Gastrocnemius medialis (tissue), 4 donors: ENCODE data around the gene S100A14. TPM values are rescaled to one million over a fixed set of nuclear protein-coding genes. Genes with fewer than 3 reads are reported as not detected.
A peak's percentile ranks its signal among the peaks of the same experiment; 100 is the strongest.

ENCODE experiments used
- ATAC-seq, 2 donors: fragments of 150-250 bp; one replicate each; pipeline ENCODE4 v1.9.1; 2016
- DNase-seq, 2 donors: peaks; one replicate each; pipeline ENCODE4 v3.0.0-alpha.2; 2019
- H3K27ac ChIP-seq, 4 donors: fragments of 200-600 bp; sonication (generic); 1 replicate in 1 of 4; 2 replicates in 3 of 4; pipeline ENCODE4 v1.5.1; 2016 to 2018; ENCODE audit warnings: mild to moderate bottlenecking in 2 of 4, moderate library complexity in 1 of 4
- H3K27me3 ChIP-seq, 3 donors: fragments of 200-600 bp; sonication (generic) in 2 of 3; 1 replicate in 1 of 3; 2 replicates in 2 of 3; pipeline versions ENCODE4 v1.5.1 to v1.6.0; 2016 to 2019; ENCODE audit warnings: mild to moderate bottlenecking in 1 of 3, moderate library complexity in 1 of 3
- H3K36me3 ChIP-seq, 2 donors: fragments of 200-600 bp; sonication (generic) in 1 of 2; one replicate each; pipeline ENCODE4 v1.5.1; 2017 to 2018
- H3K4me1 ChIP-seq, 2 donors: fragments of 200-600 bp; sonication (generic) in 1 of 2; one replicate each; pipeline ENCODE4 v1.5.1; 2016 to 2017; ENCODE audit warnings: mild to moderate bottlenecking in 2 of 2
- H3K4me3 ChIP-seq, 4 donors: fragments of 200-600 bp; sonication (generic) in 3 of 4; 1 replicate in 1 of 4; 2 replicates in 3 of 4; pipeline ENCODE4 v1.5.1; 2016 to 2019; ENCODE audit warnings: mild to moderate bottlenecking in 2 of 4
- H3K9me3 ChIP-seq, 3 donors: fragments of 200-600 bp; sonication (generic) in 2 of 3; 1 replicate in 1 of 3; 2 replicates in 2 of 3; pipeline ENCODE4 v1.5.1; 2016 to 2019
- CTCF ChIP-seq, 5 experiments: fragments of 450-650 bp in 3 of 5; fragments of 200-600 bp in 2 of 5; sonication (generic) in 2 of 5; IDR thresholded peaks in 4 of 5; conservative IDR thresholded peaks in 1 of 5; 1 replicate in 4 of 5; 2 replicates in 1 of 5; pipeline ENCODE4 v1.5.1; 2016 to 2019; ENCODE audit warnings: antibody characterized with exemption in 5 of 5, mild to moderate bottlenecking in 3 of 5, moderate library complexity in 3 of 5
- POLR2A ChIP-seq, 2 donors: fragments of 450-650 bp; IDR thresholded peaks; one replicate each; pipeline ENCODE4 v1.6.1; 2017; ENCODE audit warnings: antibody characterized with exemption in 2 of 2, mild to moderate bottlenecking in 2 of 2, moderate library complexity in 2 of 2
- in situ Hi-C, 4 donors: fragments of 200-750 bp; cut with MboI; loops; one replicate each; pipeline versions ENCODE4 v1.15.0 to v1.8.0; 2017; ENCODE audit warnings: low sequenced_read_pairs in 4 of 4
- intact Hi-C: fragments of 100-400 bp; cut with DNase I; formaldehyde crosslinking; loops from one replicate; pipeline ENCODE4 v1.15.1; 2023; ENCODE audit warnings: low total_unique reads
- total RNA-seq, 4 donors: library from RNA; depleted of rRNA; stranded (reverse); fragments of >200 nt; gene quantifications; one replicate each; pipeline versions ENCODE4 v1.1.0 to v1.2.3, GENCODE V29; 2016

Gene S100A14
- total RNA-seq, 4 donors from 2014 or later, result 1.8 TPM; not detected in 3

DNA sequence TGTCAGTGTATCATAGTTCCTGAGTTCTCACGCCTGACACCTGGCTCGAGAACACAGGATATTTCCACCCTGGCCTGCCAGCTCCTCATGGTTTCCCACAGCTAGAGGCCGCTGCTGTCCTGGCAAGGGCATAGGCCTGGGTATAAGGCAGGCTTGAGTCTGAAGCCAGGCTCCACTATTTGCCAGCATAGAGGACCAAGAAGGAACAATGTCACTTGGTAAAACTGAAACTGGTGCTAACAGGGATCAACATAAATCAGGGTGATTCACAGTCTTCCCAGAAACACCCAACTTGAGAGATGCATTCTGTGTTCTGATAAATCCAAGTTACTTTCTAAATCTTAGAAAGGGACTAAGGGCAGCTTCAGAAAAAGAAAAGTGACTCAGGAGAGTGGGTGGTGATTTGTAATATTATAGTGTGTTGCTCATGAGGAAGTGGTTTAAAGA is 43.5 kb downstream of the S100A14 start:
- H3K4me3 ChIP-seq, result no peak overlapping the region
- peak overlapping the region; percentile 59 to 77 (median 67) for H3K27ac ChIP-seq
- H3K27me3 ChIP-seq, result no peaks in the 10 kb centered on the region
- DNase-seq (peak; percentile 80 to 88), ATAC-seq (peak; percentile 83 to 86)
- H3K4me1 ChIP-seq, result peaks cover 14 to 27% of the 10 kb centered on the region in 2 donors
- intact Hi-C loops (loop anchor here (1.0 kb wide), 2 partner anchors 46 to 177 kb away; no protein-coding TSS in a partner anchor), in situ Hi-C loops (no loop called here)
- no peaks in the 10 kb centered on the region for H3K36me3 ChIP-seq
- TF ChIP-seq CTCF (IDR thresholded peaks at IDR 0.05 in 4 of 5, conservative IDR thresholded peaks at IDR 0.05 in 1 of 5) (peak; percentile 78 to 90 (median 84)), POLR2A (IDR thresholded peaks at IDR 0.05) (no peak)
- H3K9me3 ChIP-seq, result no peaks in the 10 kb centered on the region

- intact Hi-C loops (loop anchor here (1.0 kb wide), 2 partner anchors 47 to 178 kb away; no protein-coding TSS in a partner anchor), in situ Hi-C loops (no loop called here)
- no peaks in the 10 kb centered on the region for H3K9me3 ChIP-seq
- H3K4me1 ChIP-seq, result peaks cover 23 to 36% of the 10 kb centered on the region in 2 donors
- no peaks in the 10 kb centered on the region for H3K27me3 ChIP-seq
- no peaks in the 10 kb centered on the region for H3K36me3 ChIP-seq
- H3K27ac ChIP-seq, result peak overlapping the region in 2 of 4 donors; percentile 70 to 77
- TF ChIP-seq CTCF (IDR thresholded peaks at IDR 0.05 in 4 of 5, conservative IDR thresholded peaks at IDR 0.05 in 1 of 5), result no peak
- TF ChIP-seq POLR2A (IDR thresholded peaks at IDR 0.05), result no peak
- DNase-seq (no peak), ATAC-seq (no peak)
- H3K4me3 ChIP-seq, result no peak overlapping the region
These were observed 44.4 kb downstream of the S100A14 start for GRCh38 chr1:153571706-153572105.

DNA sequence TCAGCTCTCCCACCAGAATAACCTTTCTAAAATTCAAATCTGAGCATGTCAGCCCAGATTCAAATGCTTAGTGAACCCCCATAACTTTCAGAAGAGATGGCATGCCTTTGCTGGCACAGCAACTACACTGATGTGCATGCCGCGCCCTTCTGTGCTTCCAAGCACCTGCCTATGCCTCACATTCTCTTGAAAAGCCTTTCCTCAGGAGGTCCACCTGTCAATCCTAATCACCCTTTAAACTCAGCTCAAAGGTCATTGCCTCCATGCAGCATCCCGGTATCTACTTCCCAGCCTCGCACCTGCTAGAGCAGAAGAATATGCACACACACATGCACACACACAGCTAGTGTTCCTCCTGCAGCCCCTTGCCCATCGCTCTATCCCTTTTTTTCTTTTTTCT is 45.3 kb downstream of the S100A14 start:
- Histone ChIP-seq H3K36me3 (no peaks in the 10 kb centered on the region), H3K27ac (no peak overlapping the region), H3K4me3 (no peak overlapping the region), H3K9me3 (no peaks in the 10 kb centered on the region), H3K27me3 (no peaks in the 10 kb centered on the region), H3K4me1 (peaks cover 29 to 44% of the 10 kb centered on the region in 2 donors)
- in situ Hi-C loops, result no loop called here
- intact Hi-C loops, result no loop called here
- DNase-seq (no peak), ATAC-seq (no peak)
- TF ChIP-seq POLR2A (IDR thresholded peaks at IDR 0.05) (no peak), CTCF (IDR thresholded peaks at IDR 0.05 in 4 of 5, conservative IDR thresholded peaks at IDR 0.05 in 1 of 5) (no peak)

DNA sequence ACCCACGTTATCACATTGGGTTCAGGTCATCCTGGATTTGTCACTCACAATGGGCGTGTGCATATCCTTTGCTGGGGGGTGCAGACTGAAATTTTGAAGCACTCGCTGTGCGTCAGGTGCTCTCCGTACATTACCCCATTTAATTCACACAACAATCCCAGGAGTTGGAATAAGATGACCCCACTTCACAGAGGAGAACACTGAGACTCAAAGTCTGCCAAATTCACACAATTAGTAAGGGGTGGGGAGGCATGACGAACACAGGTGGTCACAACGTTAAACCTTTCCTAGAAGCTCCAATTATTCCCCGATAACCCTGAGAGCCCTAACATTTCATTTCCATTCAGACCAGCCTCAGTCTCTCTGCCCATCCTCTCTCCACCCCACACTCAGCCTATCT is 46.7 kb downstream of the S100A14 start:
- Histone ChIP-seq H3K36me3 (no peaks in the 10 kb centered on the region), H3K4me1 (peaks cover 34 to 51% of the 10 kb centered on the region in 2 donors), H3K4me3 (no peak overlapping the region), H3K27me3 (no peaks in the 10 kb centered on the region), H3K9me3 (no peaks in the 10 kb centered on the region), H3K27ac (no peak overlapping the region)
- no peak for ATAC-seq
- in situ Hi-C loops, result loop anchor here in 3 of 4 donors (5.0 to 10.0 kb wide), 2 partner anchors 37 to 55 kb away; no protein-coding TSS in a partner anchor
- TF ChIP-seq POLR2A (IDR thresholded peaks at IDR 0.05) (no peak), CTCF (IDR thresholded peaks at IDR 0.05 in 4 of 5, conservative IDR thresholded peaks at IDR 0.05 in 1 of 5) (no peak)
- intact Hi-C loops, result loop anchor here (5.0 to 10.0 kb wide), 3 partner anchors 103 to 418 kb away; partner anchors contain the start of genes ILF2, RAB13 and S100A9
- no peak for DNase-seq
